Measurements from ENCODE around the gene ERG.

Gene ERG

DNA sequence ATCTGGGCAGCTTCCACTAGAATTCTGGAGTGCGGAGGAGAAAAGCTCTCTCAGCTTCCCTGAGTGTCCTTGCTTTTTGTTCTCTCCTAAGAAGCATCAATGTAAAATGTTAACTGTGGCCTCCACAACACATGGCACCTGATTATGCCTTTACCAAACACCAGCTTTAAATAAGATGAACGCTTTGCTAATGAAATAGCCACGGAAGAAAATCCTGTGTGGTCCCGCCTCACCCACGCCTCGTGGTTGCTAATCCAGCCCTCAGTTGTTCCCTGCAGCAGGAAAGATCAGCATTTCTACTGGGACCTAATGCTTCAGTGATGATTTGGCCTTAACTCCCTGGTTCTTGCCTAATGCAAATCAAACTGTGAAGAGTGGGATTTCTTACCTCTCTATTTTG is 1.8 kb upstream of the ERG start:
- peaks cover 0 to under 1% of the 10 kb centered on the region in 2 donors for H3K27me3 ChIP-seq (ENCODE audit: control insufficient read depth in 1 of 2, insufficient read depth in 2 of 2, low read length in 2 of 2)
- H3K4me1 ChIP-seq (ENCODE audit: control insufficient read depth in 1 of 2, insufficient read depth in 2 of 2, low read length in 2 of 2), result no peaks in the 10 kb centered on the region
- H3K36me3 ChIP-seq (ENCODE audit: control insufficient read depth in 1 of 2, insufficient read depth in 2 of 2, low read length in 2 of 2), result no peaks in the 10 kb centered on the region
- H3K9ac ChIP-seq (ENCODE audit: low read depth in 1 of 2, low read length in 2 of 2), result no peak overlapping the region
- H3K27ac ChIP-seq (ENCODE audit: low read depth, low read length), result no peak overlapping the region
- no peak overlapping the region for H3K4me3 ChIP-seq (ENCODE audit: low read depth in 1 of 2, low read length in 2 of 2)
- no peaks in the 10 kb centered on the region for H3K9me3 ChIP-seq (ENCODE audit: control insufficient read depth in 1 of 2, low read length in 2 of 2)

GRCh38 chr21:38499296-38499695 is 1.0 kb upstream of the ERG start:
- no peak overlapping the region for H3K9ac ChIP-seq (ENCODE audit: low read depth in 1 of 2, low read length in 2 of 2)
- H3K9me3 ChIP-seq (ENCODE audit: control insufficient read depth in 1 of 2, low read length in 2 of 2), result no peaks in the 10 kb centered on the region
- no peaks in the 10 kb centered on the region for H3K36me3 ChIP-seq (ENCODE audit: control insufficient read depth in 1 of 2, insufficient read depth in 2 of 2, low read length in 2 of 2)
- H3K27me3 ChIP-seq (ENCODE audit: control insufficient read depth in 1 of 2, insufficient read depth in 2 of 2, low read length in 2 of 2), result no peaks in the 10 kb centered on the region
- H3K27ac ChIP-seq (ENCODE audit: low read depth, low read length), result no peak overlapping the region
- no peaks in the 10 kb centered on the region for H3K4me1 ChIP-seq (ENCODE audit: control insufficient read depth in 1 of 2, insufficient read depth in 2 of 2, low read length in 2 of 2)
- H3K4me3 ChIP-seq (ENCODE audit: low read depth in 1 of 2, low read length in 2 of 2), result no peak overlapping the region

- Histone ChIP-seq H3K27ac (ENCODE audit: low read depth, low read length) (no peak overlapping the region), H3K36me3 (ENCODE audit: control insufficient read depth in 1 of 2, insufficient read depth in 2 of 2, low read length in 2 of 2) (no peaks in the 10 kb centered on the region), H3K9me3 (ENCODE audit: control insufficient read depth in 1 of 2, low read length in 2 of 2) (no peaks in the 10 kb centered on the region), H3K4me1 (ENCODE audit: control insufficient read depth in 1 of 2, insufficient read depth in 2 of 2, low read length in 2 of 2) (no peaks in the 10 kb centered on the region), H3K27me3 (ENCODE audit: control insufficient read depth in 1 of 2, insufficient read depth in 2 of 2, low read length in 2 of 2) (no peaks in the 10 kb centered on the region), H3K4me3 (ENCODE audit: low read depth in 1 of 2, low read length in 2 of 2) (no peak overlapping the region), H3K9ac (ENCODE audit: low read depth in 1 of 2, low read length in 2 of 2) (no peak overlapping the region)
These were observed 2.1 kb downstream of the ERG start for GRCh38 chr21:38496224-38496623.

DNA sequence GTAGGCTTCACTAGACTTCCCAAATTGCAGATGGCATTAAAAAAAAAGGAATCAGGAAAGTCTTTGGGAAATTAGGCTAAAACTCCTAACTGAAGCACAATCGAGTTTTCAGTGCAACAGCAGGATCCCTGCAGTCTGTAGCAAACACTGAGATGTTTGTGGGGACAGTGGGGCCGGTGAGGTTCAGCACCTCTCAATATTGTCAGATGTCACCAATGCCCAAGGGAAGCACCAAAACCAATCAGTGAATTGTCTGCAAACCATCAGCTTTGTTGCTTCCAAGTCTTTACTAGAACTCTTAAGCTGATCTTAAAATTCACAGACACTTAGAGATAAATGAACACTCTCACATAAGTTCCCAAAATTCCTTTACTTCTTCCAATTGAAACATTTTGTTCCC is 2.6 kb downstream of the ERG start:
- no peaks in the 10 kb centered on the region for H3K4me1 ChIP-seq (ENCODE audit: control insufficient read depth in 1 of 2, insufficient read depth in 2 of 2, low read length in 2 of 2)
- H3K9ac ChIP-seq (ENCODE audit: low read depth in 1 of 2, low read length in 2 of 2), result no peak overlapping the region
- H3K27me3 ChIP-seq (ENCODE audit: control insufficient read depth in 1 of 2, insufficient read depth in 2 of 2, low read length in 2 of 2), result no peaks in the 10 kb centered on the region
- no peaks in the 10 kb centered on the region for H3K36me3 ChIP-seq (ENCODE audit: control insufficient read depth in 1 of 2, insufficient read depth in 2 of 2, low read length in 2 of 2)
- H3K4me3 ChIP-seq (ENCODE audit: low read depth in 1 of 2, low read length in 2 of 2), result peak overlapping the region in 1 of 2 donors; percentile 23
- no peaks in the 10 kb centered on the region for H3K9me3 ChIP-seq (ENCODE audit: control insufficient read depth in 1 of 2, low read length in 2 of 2)
- no peak overlapping the region for H3K27ac ChIP-seq (ENCODE audit: low read depth, low read length)

GRCh38 chr21:38495242-38495641 is 3.0 kb downstream of the ERG start:
- Histone ChIP-seq H3K9ac (ENCODE audit: low read depth in 1 of 2, low read length in 2 of 2) (no peak overlapping the region), H3K27me3 (ENCODE audit: control insufficient read depth in 1 of 2, insufficient read depth in 2 of 2, low read length in 2 of 2) (no peaks in the 10 kb centered on the region)

GRCh38 chr21:38494703-38495102 is 3.6 kb downstream of the ERG start:
- Histone ChIP-seq H3K9ac (ENCODE audit: low read depth in 1 of 2, low read length in 2 of 2) (no peak overlapping the region), H3K4me3 (ENCODE audit: low read depth in 1 of 2, low read length in 2 of 2) (no peak overlapping the region), H3K27ac (ENCODE audit: low read depth, low read length) (no peak overlapping the region), H3K27me3 (ENCODE audit: control insufficient read depth in 1 of 2, insufficient read depth in 2 of 2, low read length in 2 of 2) (no peaks in the 10 kb centered on the region), H3K4me1 (ENCODE audit: control insufficient read depth in 1 of 2, insufficient read depth in 2 of 2, low read length in 2 of 2) (peaks cover 0 to 1% of the 10 kb centered on the region in 2 donors), H3K9me3 (ENCODE audit: control insufficient read depth in 1 of 2, low read length in 2 of 2) (no peaks in the 10 kb centered on the region), H3K36me3 (ENCODE audit: control insufficient read depth in 1 of 2, insufficient read depth in 2 of 2, low read length in 2 of 2) (no peaks in the 10 kb centered on the region)

More at GRCh38 chr21:38495242-38495641, 3.0 kb downstream of the ERG start:
- no peaks in the 10 kb centered on the region for H3K4me1 ChIP-seq (ENCODE audit: control insufficient read depth in 1 of 2, insufficient read depth in 2 of 2, low read length in 2 of 2)
- no peaks in the 10 kb centered on the region for H3K36me3 ChIP-seq (ENCODE audit: control insufficient read depth in 1 of 2, insufficient read depth in 2 of 2, low read length in 2 of 2)
- no peak overlapping the region for H3K4me3 ChIP-seq (ENCODE audit: low read depth in 1 of 2, low read length in 2 of 2)
- no peak overlapping the region for H3K27ac ChIP-seq (ENCODE audit: low read depth, low read length)
- H3K9me3 ChIP-seq (ENCODE audit: control insufficient read depth in 1 of 2, low read length in 2 of 2), result no peaks in the 10 kb centered on the region

DNA sequence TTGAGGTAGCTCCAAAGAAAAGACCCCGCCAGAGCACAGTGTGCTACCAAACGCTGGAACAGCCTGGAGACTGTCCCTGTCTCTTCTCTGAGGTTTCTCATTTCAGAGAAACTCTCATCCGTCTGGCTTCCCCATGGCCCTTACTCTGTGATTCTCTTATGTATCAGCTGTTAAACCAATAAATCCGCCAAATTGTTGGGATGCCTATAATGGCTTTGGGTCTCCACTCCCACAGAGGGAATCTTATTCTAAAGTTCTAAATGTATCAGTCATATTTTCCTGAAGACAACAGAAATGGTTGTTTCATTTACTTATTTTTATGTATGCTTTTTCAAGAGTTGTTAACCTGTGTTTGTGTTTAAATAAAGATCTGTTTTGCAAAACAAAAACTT is 4.0 kb downstream of the ERG start:
- H3K4me3 ChIP-seq (ENCODE audit: low read depth in 1 of 2, low read length in 2 of 2), result no peak overlapping the region
- peaks cover 3 to 6% of the 10 kb centered on the region in 2 donors for H3K4me1 ChIP-seq (ENCODE audit: control insufficient read depth in 1 of 2, insufficient read depth in 2 of 2, low read length in 2 of 2)
- no peak overlapping the region for H3K27ac ChIP-seq (ENCODE audit: low read depth, low read length)
- no peaks in the 10 kb centered on the region for H3K27me3 ChIP-seq (ENCODE audit: control insufficient read depth in 1 of 2, insufficient read depth in 2 of 2, low read length in 2 of 2)
- no peaks in the 10 kb centered on the region for H3K36me3 ChIP-seq (ENCODE audit: control insufficient read depth in 1 of 2, insufficient read depth in 2 of 2, low read length in 2 of 2)
- no peak overlapping the region for H3K9ac ChIP-seq (ENCODE audit: low read depth in 1 of 2, low read length in 2 of 2)
- H3K9me3 ChIP-seq (ENCODE audit: control insufficient read depth in 1 of 2, low read length in 2 of 2), result no peaks in the 10 kb centered on the region

- Histone ChIP-seq H3K4me3 (ENCODE audit: low read depth in 1 of 2, low read length in 2 of 2) (no peak overlapping the region), H3K9me3 (ENCODE audit: control insufficient read depth in 1 of 2, low read length in 2 of 2) (no peaks in the 10 kb centered on the region), H3K4me1 (ENCODE audit: control insufficient read depth in 1 of 2, insufficient read depth in 2 of 2, low read length in 2 of 2) (peaks cover 8 to 11% of the 10 kb centered on the region in 2 donors), H3K36me3 (ENCODE audit: control insufficient read depth in 1 of 2, insufficient read depth in 2 of 2, low read length in 2 of 2) (no peaks in the 10 kb centered on the region), H3K9ac (ENCODE audit: low read depth in 1 of 2, low read length in 2 of 2) (no peak overlapping the region), H3K27ac (ENCODE audit: low read depth, low read length) (no peak overlapping the region), H3K27me3 (ENCODE audit: control insufficient read depth in 1 of 2, insufficient read depth in 2 of 2, low read length in 2 of 2) (no peaks in the 10 kb centered on the region)
These were observed 4.6 kb downstream of the ERG start for GRCh38 chr21:38493549-38494250.

DNA sequence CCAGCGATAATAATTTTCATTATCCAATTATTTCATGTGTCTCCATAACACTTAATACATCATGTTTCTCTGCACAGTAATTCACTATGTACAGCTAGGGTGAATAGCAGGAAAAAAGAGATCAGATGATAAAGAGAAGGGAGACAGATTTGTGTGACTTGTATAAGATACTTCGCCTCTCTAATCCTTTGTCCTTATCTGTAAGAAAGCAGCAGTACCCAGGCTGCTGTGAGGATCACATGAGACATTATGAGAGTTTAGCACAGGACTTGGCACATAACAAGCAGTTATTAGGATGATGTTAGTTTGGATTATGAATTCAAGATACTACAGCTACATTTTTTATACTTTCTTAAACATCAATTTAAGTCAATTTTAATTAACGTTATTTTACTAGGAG is 6.3 kb downstream of the ERG start:
- Histone ChIP-seq H3K4me3 (ENCODE audit: low read depth in 1 of 2, low read length in 2 of 2) (no peak overlapping the region), H3K4me1 (ENCODE audit: control insufficient read depth in 1 of 2, insufficient read depth in 2 of 2, low read length in 2 of 2) (peaks cover 9 to 16% of the 10 kb centered on the region in 2 donors), H3K9me3 (ENCODE audit: control insufficient read depth in 1 of 2, low read length in 2 of 2) (no peaks in the 10 kb centered on the region), H3K9ac (ENCODE audit: low read depth in 1 of 2, low read length in 2 of 2) (no peak overlapping the region), H3K27ac (ENCODE audit: low read depth, low read length) (no peak overlapping the region), H3K36me3 (ENCODE audit: control insufficient read depth in 1 of 2, insufficient read depth in 2 of 2, low read length in 2 of 2) (no peaks in the 10 kb centered on the region), H3K27me3 (ENCODE audit: control insufficient read depth in 1 of 2, insufficient read depth in 2 of 2, low read length in 2 of 2) (no peaks in the 10 kb centered on the region)

DNA sequence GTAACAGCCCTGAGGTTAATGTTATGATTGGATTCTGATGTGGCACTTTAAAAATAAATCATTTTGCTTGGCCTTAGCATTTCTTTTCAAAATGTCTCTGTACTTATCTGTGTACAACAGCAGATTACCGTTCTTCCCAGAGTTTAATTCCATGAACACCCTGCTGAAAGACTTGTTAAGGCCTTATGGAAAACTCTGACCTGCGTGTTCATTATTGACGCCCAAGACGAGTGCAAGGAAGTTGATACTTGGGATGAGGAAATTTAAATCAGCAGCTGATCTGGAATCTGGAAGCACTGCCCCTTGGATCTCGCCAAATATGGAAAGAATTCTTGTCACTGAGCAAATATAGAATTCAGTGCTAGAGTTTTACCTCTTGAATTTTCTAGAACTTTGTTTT is 6.7 kb downstream of the ERG start:
- no peaks in the 10 kb centered on the region for H3K9me3 ChIP-seq (ENCODE audit: control insufficient read depth in 1 of 2, low read length in 2 of 2)
- no peaks in the 10 kb centered on the region for H3K27me3 ChIP-seq (ENCODE audit: control insufficient read depth in 1 of 2, insufficient read depth in 2 of 2, low read length in 2 of 2)
- H3K36me3 ChIP-seq (ENCODE audit: control insufficient read depth in 1 of 2, insufficient read depth in 2 of 2, low read length in 2 of 2), result no peaks in the 10 kb centered on the region
- H3K4me3 ChIP-seq (ENCODE audit: low read depth in 1 of 2, low read length in 2 of 2), result no peak overlapping the region
- peaks cover 9 to 16% of the 10 kb centered on the region in 2 donors for H3K4me1 ChIP-seq (ENCODE audit: control insufficient read depth in 1 of 2, insufficient read depth in 2 of 2, low read length in 2 of 2)
- no peak overlapping the region for H3K27ac ChIP-seq (ENCODE audit: low read depth, low read length)
- no peak overlapping the region for H3K9ac ChIP-seq (ENCODE audit: low read depth in 1 of 2, low read length in 2 of 2)
